ENCODE data around the gene MRPL46.
"Not testable (repeated sequence)": the region's sequence is repeated elsewhere in the genome, so short reads cannot be mapped to it uniquely, and the experiment has no call there.

Gene MRPL46

DNA sequence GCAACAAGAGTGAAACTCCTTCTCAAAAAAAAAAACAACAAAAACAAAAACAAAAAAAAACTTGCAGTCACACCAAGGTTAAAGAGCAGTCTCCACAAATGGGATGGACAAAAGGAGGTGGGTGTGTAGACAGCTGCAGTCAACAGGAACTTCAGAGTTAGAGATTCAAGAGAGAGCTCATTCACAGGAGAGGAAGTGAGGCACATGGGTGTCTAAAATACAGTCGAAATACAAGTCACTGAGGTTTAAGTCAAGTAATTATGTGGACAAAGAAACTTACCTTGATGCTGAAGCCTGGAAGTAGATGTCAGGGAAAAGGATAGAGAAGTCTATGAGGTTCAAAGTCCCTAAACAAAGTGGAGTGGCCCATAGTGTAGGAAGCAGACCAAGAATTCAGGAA lies 15.1 kb upstream of the MRPL46 start:
- H3K4me3 ChIP-seq = no peak overlapping the region

DNA sequence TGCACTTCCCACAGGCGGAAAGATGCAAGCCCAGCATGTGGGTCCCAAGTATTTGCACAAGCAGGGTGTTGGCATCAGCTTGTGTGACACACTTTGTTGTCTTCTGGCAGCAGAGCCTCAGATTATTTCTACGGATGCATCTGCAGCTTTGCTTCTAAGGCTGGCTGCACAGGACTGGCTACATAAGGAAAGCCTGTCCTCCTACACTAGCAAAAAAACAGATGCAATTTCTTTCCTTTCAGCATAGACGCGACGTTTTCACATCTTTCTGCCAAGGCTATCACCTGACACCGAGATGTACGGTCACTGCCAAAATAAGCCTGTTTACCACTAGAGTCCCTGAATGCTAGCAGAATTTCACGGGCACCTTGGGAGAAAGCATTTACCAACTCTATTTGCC lies 13.8 kb upstream of the MRPL46 start:
- no peak overlapping the region for H3K4me3 ChIP-seq
- H3K27ac ChIP-seq = no peak overlapping the region

More for the DNA sequence above, 15.1 kb upstream of the MRPL46 start:
- no peak overlapping the region for H3K27ac ChIP-seq

DNA sequence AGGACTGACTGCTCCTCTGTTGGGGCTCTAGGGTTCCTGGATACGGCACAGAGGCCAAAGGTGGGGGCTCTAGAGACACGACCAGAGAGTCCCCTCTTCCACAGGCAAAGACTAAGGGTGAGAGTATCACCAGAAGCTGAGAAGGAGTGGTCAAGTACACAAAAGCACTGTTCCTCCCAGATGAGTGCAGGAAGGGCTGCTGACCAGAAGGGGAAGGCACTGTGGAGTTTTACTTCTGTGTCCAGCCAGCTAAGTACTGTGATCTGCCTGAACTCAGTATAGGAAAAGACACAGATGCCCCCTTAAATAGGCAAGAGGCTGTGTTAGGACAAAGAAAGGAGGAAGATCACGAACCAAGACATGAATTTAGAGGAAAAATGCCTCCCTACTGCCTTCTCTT lies 12.0 kb upstream of the MRPL46 start:
- H3K27ac ChIP-seq = no peak overlapping the region

DNA sequence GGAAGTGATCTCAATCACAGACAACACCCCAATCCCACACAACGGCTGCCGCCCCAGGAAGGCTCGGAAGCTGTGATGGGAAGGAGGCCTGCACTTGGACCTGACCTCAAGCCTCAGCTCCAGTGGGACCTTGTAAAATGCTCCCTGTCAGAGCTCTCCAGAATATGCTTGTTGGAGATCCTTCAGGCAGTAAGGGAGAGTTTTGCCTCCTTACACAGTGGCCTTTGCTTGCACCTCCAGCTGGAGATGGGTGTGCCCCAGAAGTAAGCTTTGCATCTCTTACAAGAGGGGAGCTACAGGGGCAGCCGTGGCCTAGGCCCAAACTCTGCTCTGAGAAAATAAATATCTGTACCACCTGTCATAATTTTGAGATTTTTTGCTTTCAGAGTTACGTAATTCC lies 10.7 kb upstream of the MRPL46 start:
- H3K27ac ChIP-seq = no peak overlapping the region
- no peak overlapping the region for H3K4me3 ChIP-seq

More for the DNA sequence above, 12.0 kb upstream of the MRPL46 start:
- no peak overlapping the region for H3K4me3 ChIP-seq

DNA sequence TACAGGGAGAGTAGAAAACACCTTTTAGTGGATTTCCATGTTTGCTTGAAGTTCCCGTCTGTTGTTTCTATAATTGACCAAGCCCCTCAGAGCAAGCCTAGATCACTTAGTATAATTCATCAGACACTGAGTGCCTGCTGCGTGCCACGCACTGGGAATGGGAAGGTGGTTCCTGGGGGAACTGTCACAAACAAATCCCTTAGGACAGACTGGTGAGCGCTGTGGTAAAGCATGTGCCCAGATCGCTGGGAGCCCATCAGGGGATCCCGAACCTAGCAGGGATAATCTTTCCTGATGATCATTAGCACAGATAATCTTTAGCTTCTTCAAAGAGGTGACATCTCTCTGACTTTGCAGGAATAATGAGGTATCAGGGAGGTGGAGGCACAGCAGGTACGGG lies 9.9 kb upstream of the MRPL46 start:
- no peak overlapping the region for H3K27ac ChIP-seq
- no peak overlapping the region for H3K4me3 ChIP-seq

DNA sequence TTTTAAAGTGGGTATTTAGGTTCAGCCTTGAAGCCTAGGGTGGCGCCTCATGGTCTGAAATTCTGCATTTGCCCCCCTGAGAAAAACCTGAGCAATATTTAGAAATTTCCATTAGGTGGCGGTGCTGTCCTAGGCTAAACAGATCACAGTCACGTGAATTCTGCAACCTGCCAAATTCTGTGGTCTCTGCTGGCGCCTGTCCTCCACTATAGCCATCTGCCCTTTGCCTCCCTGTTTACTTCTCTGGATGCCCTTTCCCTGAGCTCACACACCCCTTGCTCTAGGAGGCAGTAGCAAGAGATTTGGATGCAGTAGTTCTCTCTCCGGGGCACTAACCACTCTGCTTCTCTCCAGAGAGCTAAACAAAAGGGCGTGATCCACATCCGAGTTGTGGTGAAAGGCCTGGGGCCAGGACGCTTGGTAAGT lies 9.5 kb upstream of the MRPL46 start:
- no peak overlapping the region for H3K4me3 ChIP-seq
- no peak overlapping the region for H3K27ac ChIP-seq

DNA sequence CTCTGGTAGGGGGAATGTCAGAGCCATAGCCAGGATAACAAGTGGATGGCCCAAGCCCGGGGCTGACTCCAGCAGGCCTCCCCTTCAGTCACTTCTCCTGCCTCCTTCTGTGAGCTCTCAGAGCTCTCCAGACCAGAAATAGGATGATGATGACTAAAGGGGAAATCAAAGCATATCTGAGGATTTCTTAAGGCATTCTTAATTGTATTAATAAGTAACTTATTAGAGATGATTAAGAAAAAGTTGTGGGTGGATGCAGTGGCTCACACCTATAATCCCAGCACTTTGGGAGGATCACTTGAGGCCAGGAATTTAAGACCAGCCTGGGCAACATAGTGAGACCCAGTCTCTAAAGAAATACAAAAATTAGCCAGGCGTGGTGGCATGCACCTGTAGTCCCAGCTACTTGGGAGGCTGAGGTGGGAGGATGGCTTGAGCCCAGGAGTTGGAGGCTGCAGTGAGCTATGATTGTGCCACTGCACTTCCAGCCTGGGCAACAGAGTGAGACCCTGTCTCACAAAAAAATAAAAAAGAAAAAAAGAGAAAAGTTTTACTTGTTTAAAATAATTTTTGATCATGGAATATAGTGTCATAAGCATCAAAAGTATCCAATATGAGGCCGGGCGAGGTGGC lies 6.6 kb upstream of the MRPL46 start:
- H3K27ac ChIP-seq, H3K4me3 ChIP-seq: not testable (repeated sequence)

DNA sequence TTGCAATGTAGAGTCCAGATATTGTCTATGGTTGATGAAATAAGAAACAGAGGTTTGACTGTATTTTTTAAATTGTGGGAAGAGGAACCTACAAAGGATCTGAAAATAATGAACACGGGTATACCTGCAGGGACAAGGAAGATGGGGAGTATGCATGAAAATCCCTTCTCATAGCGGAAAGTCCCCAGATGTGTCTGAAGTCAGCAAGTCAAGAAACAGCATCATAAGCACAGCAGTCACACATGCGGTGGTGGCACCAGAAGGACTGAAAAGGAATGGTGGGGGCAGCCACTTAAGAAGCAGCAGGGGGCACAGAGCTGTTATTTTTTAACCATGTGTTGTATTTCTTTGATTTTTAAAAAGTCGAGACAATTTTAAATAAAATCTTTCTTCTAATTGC lies 5.0 kb upstream of the MRPL46 start:
- Histone ChIP-seq H3K4me3 (no peak overlapping the region), H3K27ac (no peak overlapping the region)

DNA sequence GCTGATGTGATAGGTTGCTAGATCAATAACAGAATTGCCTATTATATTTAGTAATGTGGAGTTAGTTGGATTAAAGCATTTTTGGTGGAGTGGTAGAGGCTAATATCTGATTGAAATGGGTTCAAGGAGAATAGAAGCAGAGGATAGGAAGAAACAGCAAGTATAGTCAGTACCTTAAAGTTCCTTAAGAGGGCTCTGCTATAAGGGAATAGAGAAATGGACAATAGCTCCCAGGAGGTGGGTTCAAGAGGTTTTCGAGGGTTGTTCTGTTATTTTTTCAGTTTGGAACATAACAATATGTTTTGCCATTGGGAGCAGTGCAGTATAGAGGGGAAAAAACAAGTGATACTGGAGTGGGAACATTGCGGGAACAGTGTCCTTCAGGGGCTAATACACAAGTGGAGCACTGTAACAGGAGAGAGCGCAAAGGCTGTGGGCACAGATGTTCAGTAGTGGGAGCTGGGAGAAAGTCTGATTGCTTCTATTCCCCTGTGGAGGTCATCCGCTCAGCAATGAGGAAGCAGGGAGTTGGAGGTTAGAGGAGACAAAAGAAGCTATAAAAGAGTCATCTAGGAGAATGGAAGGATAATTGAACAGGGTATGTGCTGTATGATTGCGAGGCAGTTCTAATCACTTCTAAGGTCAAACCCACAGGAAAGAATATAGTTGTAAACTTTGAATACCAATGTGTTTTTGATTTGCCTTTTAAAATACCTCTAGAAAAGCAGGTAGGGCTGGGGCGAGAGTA lies 3.6 kb upstream of the MRPL46 start:
- Histone ChIP-seq H3K27ac (no peak overlapping the region), H3K4me3 (no peak overlapping the region)

DNA sequence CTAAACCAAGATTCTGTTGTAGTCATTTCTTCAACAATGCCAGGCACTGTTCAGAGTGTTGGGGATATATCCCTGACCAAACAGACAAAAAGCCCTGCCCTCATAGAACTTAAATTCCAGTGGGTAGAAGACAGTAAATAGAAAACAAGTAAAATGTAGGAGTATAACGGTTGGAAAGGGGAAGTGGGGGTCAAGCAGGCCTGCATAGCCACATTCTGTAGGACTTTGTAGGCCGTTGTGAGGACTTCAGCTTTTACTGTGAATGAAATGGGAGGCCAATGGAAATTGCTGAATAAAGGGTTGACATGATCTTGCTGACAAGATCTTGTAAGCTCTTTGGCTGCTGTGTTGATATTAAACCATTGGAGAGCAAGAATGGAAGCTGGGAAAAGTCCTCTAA lies 2.1 kb upstream of the MRPL46 start:
- no peak overlapping the region for H3K4me3 ChIP-seq

DNA sequence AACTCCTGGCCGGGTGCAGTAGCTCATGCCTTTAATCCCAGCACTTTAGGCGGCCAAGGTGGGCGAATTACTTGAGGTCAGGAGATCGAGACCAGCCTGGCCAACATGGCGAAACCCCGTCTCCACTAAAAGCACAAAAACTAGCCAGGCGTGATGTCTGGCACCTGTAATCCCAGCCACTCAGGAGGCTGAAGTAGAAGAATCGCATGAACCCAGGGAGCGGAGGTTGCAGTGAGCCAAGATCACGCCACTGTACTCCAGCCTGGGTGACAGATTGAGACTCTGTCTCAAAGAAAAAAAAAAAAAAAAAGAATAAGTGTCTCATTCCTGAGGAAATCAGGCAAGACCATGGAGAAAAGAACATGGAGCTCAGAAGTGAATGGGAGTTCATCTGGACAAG lies 1.5 kb upstream of the MRPL46 start:
- H3K27ac ChIP-seq = not testable (repeated sequence)
- peak overlapping the region in 1 of 7 experiments; percentile 83 for H3K4me3 ChIP-seq

More for the DNA sequence above, 2.1 kb upstream of the MRPL46 start:
- no peak overlapping the region for H3K27ac ChIP-seq

DNA sequence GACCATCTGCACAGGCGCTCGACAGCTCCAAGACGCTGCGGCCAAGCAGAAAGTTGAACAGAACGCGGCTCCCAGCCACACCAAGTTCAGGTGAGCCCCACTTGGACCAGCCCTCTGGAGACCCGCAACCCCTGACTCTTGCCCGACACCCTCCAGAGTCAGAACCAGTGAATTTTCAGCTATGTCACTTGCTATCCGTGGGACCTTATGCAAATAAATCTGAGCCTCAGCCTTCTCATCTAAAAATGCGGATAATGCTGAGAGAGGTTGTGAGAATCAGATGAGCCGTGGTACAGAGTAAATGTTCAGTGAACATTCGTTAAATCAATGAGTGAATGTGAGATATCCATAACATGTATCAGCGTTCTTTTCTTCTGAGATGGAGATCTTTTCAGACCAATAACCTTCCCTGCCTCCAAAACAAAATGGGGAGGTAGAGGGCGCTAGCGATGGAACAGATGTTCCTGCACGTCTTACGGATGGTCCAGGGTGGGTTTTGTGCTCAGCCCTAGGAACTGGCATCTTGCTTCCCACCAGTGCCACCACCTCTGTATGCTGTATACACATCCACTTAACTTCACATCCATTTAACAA lies 844 bp upstream of the MRPL46 start:
- peak overlapping the region; percentile 73 to 95 (median 88) for H3K4me3 ChIP-seq
- peak overlapping the region; percentile 66 to 99 (median 97) for H3K27ac ChIP-seq

DNA sequence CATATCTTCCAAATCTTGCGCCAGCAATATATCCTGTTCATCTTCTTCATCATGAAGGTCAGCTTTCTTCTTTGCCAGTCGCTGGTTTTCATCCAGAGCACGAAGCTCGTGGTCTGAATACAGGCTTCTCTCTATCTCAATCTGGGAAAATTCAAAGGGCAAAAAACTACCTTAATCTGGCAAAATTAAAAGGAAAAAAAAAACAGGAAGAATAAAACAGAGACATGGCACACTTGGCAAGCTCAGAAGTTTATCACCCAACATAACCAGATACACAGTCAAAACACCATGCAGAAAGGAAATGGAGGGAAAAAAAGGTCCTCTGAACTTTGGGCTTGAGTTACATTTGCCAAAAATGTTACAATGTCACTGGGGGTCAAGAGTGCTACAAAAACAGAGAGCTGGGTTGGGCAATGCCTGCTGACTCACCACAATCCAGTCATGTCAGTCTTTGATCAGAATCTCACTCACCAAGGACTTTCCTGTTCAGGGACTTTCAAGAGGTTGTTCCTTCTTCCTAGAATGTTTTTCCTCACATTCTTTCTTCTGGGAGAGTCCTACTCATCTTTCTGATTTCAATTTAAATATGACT lies 1.5 kb downstream of the MRPL46 start:
- Histone ChIP-seq H3K27ac (peak overlapping the region in 1 of 21 experiments; percentile 95), H3K4me3 (no peak overlapping the region)

DNA sequence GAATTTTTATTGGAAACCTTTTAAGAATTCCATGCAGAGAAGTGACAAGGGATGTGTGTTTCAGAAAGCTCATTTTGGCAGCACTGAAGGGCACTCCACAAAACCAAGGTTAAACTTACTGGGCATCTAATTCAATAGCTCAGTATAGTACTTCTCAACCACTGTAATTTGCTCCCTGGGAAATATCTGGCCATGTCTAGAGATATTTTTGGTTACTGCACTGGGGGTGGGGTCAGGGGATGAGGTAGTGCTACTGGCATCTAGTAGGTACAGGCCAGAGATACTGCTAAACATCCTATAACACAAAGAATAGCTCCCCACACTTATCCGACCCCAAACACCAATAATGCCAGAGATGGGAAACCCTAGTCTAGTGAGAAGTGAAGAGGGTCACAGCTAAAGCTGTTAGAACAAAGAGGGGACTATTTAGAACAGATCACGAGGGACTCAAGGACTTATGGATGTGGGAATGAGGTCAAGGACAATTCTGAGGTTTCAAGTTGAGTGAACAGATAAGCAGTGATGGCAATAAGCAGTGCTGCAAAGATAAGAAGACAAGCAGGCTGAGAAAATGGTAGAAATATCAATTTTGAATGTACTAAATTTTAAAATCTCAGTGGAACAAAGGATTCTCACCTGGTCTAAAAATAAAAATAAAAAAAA lies 3.2 kb downstream of the MRPL46 start:
- Histone ChIP-seq H3K4me3 (no peak overlapping the region), H3K27ac (no peak overlapping the region)

DNA sequence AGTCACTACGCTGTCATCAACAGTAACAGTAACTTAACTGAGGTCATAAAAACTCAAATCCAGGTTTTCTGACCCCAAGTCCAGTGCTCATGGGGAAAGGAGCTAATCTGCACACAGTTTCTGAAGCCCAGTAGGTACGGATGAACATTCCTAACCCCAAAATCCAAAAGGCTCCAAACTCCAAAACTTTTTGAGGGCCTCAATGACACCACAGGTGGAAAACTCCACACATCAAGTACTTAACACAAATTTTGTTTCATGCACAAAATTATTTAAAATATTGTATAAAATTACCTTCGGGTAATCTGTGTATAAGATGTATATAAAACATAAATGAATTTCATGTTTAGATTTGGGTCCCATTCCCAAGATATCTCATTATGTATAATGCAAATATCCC lies 10.5 kb downstream of the MRPL46 start:
- Histone ChIP-seq H3K4me3 (no peak overlapping the region), H3K27ac (no peak overlapping the region)

DNA sequence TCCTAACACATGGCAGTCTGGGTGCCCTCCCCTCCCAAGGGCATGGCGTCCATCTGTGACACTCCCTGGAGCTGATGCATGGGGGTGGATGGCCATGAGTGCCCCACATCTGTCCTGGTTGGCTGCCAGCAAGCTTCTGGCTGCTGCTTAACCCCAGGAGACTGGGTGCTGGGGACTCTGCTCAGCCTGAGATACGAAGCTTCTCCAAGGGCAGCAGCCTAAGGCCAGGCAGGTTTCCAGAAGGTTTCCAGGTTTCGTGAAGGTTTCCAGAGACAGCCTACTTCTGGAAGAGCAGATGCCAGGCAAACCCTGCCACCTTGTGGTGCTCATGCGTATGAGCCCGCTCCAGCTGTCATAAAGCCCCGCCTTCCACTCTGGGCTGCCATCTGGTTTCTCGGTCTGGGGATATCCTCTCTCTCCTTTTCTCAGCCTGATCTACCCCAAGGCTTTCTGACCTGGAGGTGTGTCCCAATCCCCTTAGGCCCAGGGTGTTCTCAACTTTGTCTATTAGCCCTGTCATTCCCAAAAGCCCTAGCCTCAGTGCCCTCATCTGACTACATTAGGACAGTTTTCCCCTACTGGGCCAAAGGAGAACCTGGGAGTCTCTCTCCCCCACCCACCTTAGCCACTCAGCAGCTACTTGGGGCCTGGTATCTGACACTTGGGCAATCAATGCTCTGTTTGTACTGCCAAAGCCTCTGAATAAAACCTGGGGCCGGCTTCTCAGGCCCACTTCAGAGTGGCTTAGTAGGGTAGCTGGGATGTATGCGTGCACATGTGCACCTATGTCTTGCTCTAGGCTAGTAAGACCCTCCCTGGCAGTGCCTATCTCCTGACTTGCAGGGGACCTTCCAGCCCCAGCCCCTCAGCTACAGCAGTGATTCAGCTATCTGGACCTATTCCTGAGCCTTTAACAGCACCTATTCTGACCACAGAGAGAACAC lies 12.0 kb downstream of the MRPL46 start:
- Histone ChIP-seq H3K27ac (no peak overlapping the region), H3K4me3 (no peak overlapping the region)

DNA sequence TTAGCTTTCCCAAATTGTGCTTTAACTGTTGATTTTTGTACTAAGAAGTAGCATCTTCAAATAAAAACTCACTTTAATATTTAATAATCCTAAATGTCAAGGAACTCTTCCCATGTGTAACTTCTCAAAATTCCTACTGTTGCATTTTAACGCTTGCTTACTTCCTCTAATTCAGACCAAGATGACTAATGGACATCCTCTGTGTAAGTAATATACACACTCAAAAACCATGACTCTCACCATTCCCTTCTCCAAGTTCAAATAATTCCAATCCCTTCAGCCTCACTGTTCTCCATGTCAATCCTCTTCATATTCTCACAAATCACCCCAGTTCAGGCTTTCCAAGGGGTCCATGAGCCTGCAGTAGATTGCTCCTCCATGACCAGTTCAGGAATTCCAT lies 13.0 kb downstream of the MRPL46 start:
- Histone ChIP-seq H3K4me3 (no peak overlapping the region), H3K27ac (no peak overlapping the region)

DNA sequence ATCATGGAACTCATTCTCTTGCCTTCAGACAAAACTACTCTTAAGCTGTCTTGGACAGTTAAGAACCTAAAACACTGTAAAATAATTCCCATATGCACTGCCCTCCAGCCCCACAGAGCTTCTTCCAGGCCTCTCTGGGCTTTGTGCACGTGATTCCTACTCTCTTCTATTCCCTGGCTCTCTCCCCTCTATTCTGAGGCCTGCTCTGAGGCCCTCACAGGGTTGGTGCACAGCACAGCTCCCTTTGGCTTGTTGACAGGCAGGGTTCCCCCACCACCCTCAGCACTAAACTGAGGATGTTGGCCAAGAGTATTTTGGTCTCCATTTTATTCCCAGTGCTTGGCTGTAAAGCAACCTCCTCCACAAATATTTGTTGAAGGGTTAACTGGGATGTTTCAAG lies 13.5 kb downstream of the MRPL46 start:
- Histone ChIP-seq H3K4me3 (no peak overlapping the region), H3K27ac (no peak overlapping the region)

DNA sequence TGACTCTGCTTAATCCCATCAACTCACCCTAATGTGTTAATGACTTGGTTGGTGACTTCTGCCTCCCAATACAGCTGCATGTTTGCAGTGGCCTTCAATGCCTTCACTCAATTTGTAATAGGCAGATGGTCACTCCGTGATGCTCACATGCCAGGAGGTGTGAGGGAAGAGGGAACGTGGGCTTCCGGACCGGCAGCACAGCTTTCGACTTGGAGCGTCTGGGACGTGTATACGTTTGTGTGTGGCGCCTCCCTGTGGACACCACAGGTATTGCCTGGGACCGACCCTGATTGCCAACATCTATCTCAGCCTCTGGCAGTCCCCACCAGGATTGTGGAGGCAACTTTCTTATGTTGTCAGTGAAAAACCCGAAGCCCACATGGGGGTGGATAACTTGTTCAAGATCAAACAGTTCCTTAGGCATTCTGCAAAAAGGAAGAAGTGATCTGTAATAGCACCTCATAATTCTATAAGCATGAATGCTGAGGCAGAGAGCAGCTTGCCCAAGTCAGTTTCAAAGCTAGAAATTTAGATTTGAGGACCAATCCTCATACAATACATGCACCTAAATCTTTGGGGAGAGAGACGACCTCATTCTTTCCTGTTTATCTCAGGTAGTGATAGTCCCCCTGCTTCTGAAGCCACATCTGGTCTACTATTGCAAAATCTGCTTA lies 16.9 kb downstream of the MRPL46 start:
- H3K4me3 ChIP-seq = no peak overlapping the region

More for the DNA sequence above, 16.9 kb downstream of the MRPL46 start:
- no peak overlapping the region for H3K27ac ChIP-seq
